IMR-90 (cell line): ENCODE measurements around the gene ZNF124. TPM values are rescaled to one million over a fixed set of nuclear protein-coding genes. Genes with fewer than 3 reads are reported as not detected.

Source experiments
- ATAC-seq: fragments of 200-7000 bp; cut with Tn5 transposase; 2 replicates; pipeline ENCODE4 v1.9.1; 2020; ENCODE audit warnings: low read depth, mild to moderate bottlenecking, moderate library complexity
- BruUV-seq: library from RNA; stranded (reverse); fragments of 400-500 nt; replicated peaks from 2 replicates; lab custom pipeline; 2021; lab: Mats Ljungman, UMichigan
- CTCF ChIA-PET: fragments of 300-600 bp; formaldehyde crosslinking; extraction: SDS; loops from one replicate; lab custom pipeline; 2021; ENCODE audit warnings: antibody characterized with exemption; lab: Yijun Ruan, JAX
- POLR2A ChIA-PET: fragments of 300-600 bp; sonication (Branson Sonifier 250); formaldehyde crosslinking; loops from one replicate; lab custom pipeline; 2022; ENCODE audit warnings: antibody characterized with exemption; ENCODE audit not compliant: unreplicated experiment; lab: Charles Lee
- DNase-seq: peaks from one replicate; pipeline ENCODE4 v3.0.0; 2013
- H2AFZ ChIP-seq: replicated peaks from 2 replicates; pipeline ENCODE3; 2013; ENCODE audit warnings: low read length, mild to moderate bottlenecking; ENCODE audit not compliant: poor library complexity
- H2AK5ac ChIP-seq: 2 replicates; pipeline ENCODE4 v1.6.1; 2013; ENCODE audit warnings: low read depth, low read length, inconsistent platforms
- H2AK9ac ChIP-seq: replicated peaks from 2 replicates; pipeline ENCODE3; 2013; ENCODE audit warnings: mild to moderate bottlenecking, low read depth, low read length, moderate library complexity; ENCODE audit not compliant: poor library complexity
- H2BK120ac ChIP-seq: 2 replicates; pipeline ENCODE4 v1.6.1; 2013; ENCODE audit warnings: low read depth, low read length, inconsistent platforms
- H2BK15ac ChIP-seq: 3 replicates; pipeline ENCODE4 v1.6.1; 2013; ENCODE audit warnings: low read depth, low read length, inconsistent platforms
- H2BK20ac ChIP-seq: 2 replicates; pipeline ENCODE4 v1.6.1; 2013; ENCODE audit warnings: low read depth, mild to moderate bottlenecking, inconsistent platforms, low read length, moderate library complexity
- H2BK5ac ChIP-seq: 2 replicates; pipeline ENCODE4 v1.6.1; 2013; ENCODE audit warnings: mild to moderate bottlenecking, low read depth, low read length, inconsistent platforms; ENCODE audit not compliant: poor library complexity, severe bottlenecking
- H3K14ac ChIP-seq: replicated peaks from 2 replicates; pipeline ENCODE4 v1.6.1; 2013; ENCODE audit warnings: low read depth, low read length, inconsistent platforms
- H3K18ac ChIP-seq: 2 replicates; pipeline ENCODE4 v1.6.1; 2013; ENCODE audit warnings: low read depth, low read length, control low read depth
- H3K23ac ChIP-seq: 2 replicates; pipeline ENCODE4 v1.6.1; 2013; ENCODE audit warnings: low read depth, low read length, inconsistent platforms
- H3K27ac ChIP-seq: 2 replicates; pipeline ENCODE4 v1.5.1; 2013; ENCODE audit warnings: mild to moderate bottlenecking, control low read depth, low read length; ENCODE audit not compliant: insufficient read depth
- H3K27me3 ChIP-seq: 2 replicates; pipeline ENCODE4 v1.6.1; 2013; ENCODE audit warnings: low read length; ENCODE audit not compliant: control insufficient read depth, insufficient read depth
- H3K36me3 ChIP-seq: 2 replicates; pipeline ENCODE4 v1.6.1; 2013; ENCODE audit warnings: low read length, mixed read lengths; ENCODE audit not compliant: control insufficient read depth, insufficient read depth
- H3K4ac ChIP-seq: 2 replicates; pipeline ENCODE4 v1.6.1; 2013; ENCODE audit warnings: low read depth, low read length, inconsistent platforms
- H3K4me1 ChIP-seq: 2 replicates; pipeline ENCODE4 v1.6.1; 2013; ENCODE audit warnings: low read length, mixed read lengths; ENCODE audit not compliant: control insufficient read depth, insufficient read depth
- H3K4me2 ChIP-seq: 2 replicates; pipeline ENCODE4 v1.6.1; 2013; ENCODE audit warnings: low read depth, mild to moderate bottlenecking, control low read depth, low read length, moderate library complexity
- H3K4me3 ChIP-seq: 2 replicates; pipeline ENCODE4 v1.5.1; 2013; ENCODE audit warnings: low read depth, mild to moderate bottlenecking, control low read depth, low read length, moderate library complexity; ENCODE audit not compliant: insufficient read depth
- H3K56ac ChIP-seq: 2 replicates; pipeline ENCODE4 v1.6.1; 2013; ENCODE audit warnings: low read length, inconsistent platforms; ENCODE audit not compliant: insufficient read depth; ENCODE audit errors: extremely low read depth
- H3K79me1 ChIP-seq, 2 experiments: 2 replicates each; pipeline ENCODE4 v1.6.1; 2013; ENCODE audit warnings: low read length in 2 of 2, inconsistent platforms in 1 of 2, low read depth in 1 of 2
- H3K9ac ChIP-seq: 2 replicates; pipeline ENCODE4 v1.6.1; 2013; ENCODE audit warnings: low read depth, low read length, control low read depth
- H3K9me1 ChIP-seq: 2 replicates; pipeline ENCODE4 v1.6.1; 2013; ENCODE audit warnings: low read length, inconsistent platforms; ENCODE audit not compliant: insufficient read depth
- H3K9me3 ChIP-seq: 2 replicates; pipeline ENCODE4 v1.6.1; 2013; ENCODE audit warnings: low read length; ENCODE audit not compliant: control insufficient read depth, insufficient read depth
- H4K20me1 ChIP-seq: 2 replicates; pipeline ENCODE4 v1.6.1; 2013; ENCODE audit warnings: low read length, inconsistent platforms; ENCODE audit not compliant: insufficient read depth
- H4K5ac ChIP-seq: 2 replicates; pipeline ENCODE4 v1.6.1; 2013; ENCODE audit warnings: mild to moderate bottlenecking, low read depth, low read length, control low read depth
- H4K8ac ChIP-seq, 2 experiments: 2 replicates each; pipeline ENCODE4 v1.6.1; 2013; ENCODE audit warnings: low read depth in 2 of 2, low read length in 2 of 2, control low read depth in 1 of 2, inconsistent platforms in 1 of 2
- H4K91ac ChIP-seq: 2 replicates; pipeline ENCODE4 v1.6.1; 2013; ENCODE audit warnings: low read depth, low read length, inconsistent platforms; ENCODE audit not compliant: insufficient read depth
- BHLHE40 ChIP-seq: fragments of 150-350 bp; IDR thresholded peaks from 2 replicates; pipeline ENCODE4 v1.6.1; 2016; ENCODE audit warnings: mild to moderate bottlenecking, low read depth, low read length
- CEBPB ChIP-seq: IDR thresholded peaks from 2 replicates; pipeline ENCODE4 v1.6.1; 2012; ENCODE audit warnings: low read depth, low read length, improper control_type of control experiment
- CHD1 ChIP-seq: IDR thresholded peaks from 2 replicates; pipeline ENCODE4 v1.6.1; 2012; ENCODE audit warnings: low read depth, low read length, improper control_type of control experiment
- FOS ChIP-seq: fragments of 150-350 bp; IDR thresholded peaks from 2 replicates; pipeline ENCODE4 v1.6.1; 2016; ENCODE audit warnings: low read depth, low read length
- MAFK ChIP-seq: IDR thresholded peaks from 2 replicates; pipeline ENCODE4 v1.6.1; 2012; ENCODE audit warnings: low read depth, low read length, improper control_type of control experiment
- MAZ ChIP-seq: IDR thresholded peaks from 2 replicates; pipeline ENCODE4 v1.6.1; 2012; ENCODE audit warnings: low read depth, mild to moderate bottlenecking, low read length, improper control_type of control experiment, moderate library complexity, borderline replicate concordance
- MXI1 ChIP-seq: IDR thresholded peaks from 2 replicates; pipeline ENCODE4 v1.6.1; 2012; ENCODE audit warnings: low read depth, mild to moderate bottlenecking, low read length, moderate library complexity, borderline replicate concordance
- NFE2L2 ChIP-seq: fragments of 150-350 bp; IDR thresholded peaks from 2 replicates; pipeline ENCODE4 v1.6.1; 2016; ENCODE audit warnings: low read depth, mild to moderate bottlenecking, low read length
- POLR2A ChIP-seq: IDR thresholded peaks from 2 replicates; pipeline ENCODE4 v1.6.1; 2012; ENCODE audit warnings: mild to moderate bottlenecking, low read depth, low read length
- RAD21 ChIP-seq: IDR thresholded peaks from 2 replicates; pipeline ENCODE4 v1.6.1; 2012; ENCODE audit warnings: low read length, improper control_type of control experiment
- RCOR1 ChIP-seq: IDR thresholded peaks from 2 replicates; pipeline ENCODE4 v1.6.1; 2012; ENCODE audit warnings: mild to moderate bottlenecking, low read length, improper control_type of control experiment; ENCODE audit not compliant: insufficient replicate concordance
- RFX5 ChIP-seq: IDR thresholded peaks from 2 replicates; pipeline ENCODE4 v1.8.0; 2012; ENCODE audit warnings: low read depth, mild to moderate bottlenecking, low read length, moderate library complexity
- SMC3 ChIP-seq: fragments of 150-350 bp; IDR thresholded peaks from 2 replicates; pipeline ENCODE4 v1.6.1; 2016; ENCODE audit warnings: low read depth, mild to moderate bottlenecking, antibody characterized with exemption, low read length, moderate library complexity
- WGBS, 2 experiments: methylation state at CpG; one replicate each; pipeline versions ENCODE4 v1.1.5 to v1.1.7; 2013; ENCODE audit warnings: missing lambda C conversion rate in 2 of 2; ENCODE audit not compliant: insufficient read length in 1 of 2; ENCODE audit errors: extremely low coverage in 2 of 2; 5-methylcytosine and 5-hydroxymethylcytosine counted together
- dilution Hi-C: fragments of 300-500 bp; cut with HindIII; formaldehyde crosslinking; loops from one replicate; pipeline ENCODE4 v1.14.3; 2018; ENCODE audit warnings: low sequenced_read_pairs; ENCODE audit not compliant: unreplicated experiment
- in situ Hi-C: fragments of 300-500 bp; cut with MboI; formaldehyde crosslinking; loops from 3 replicates; pipeline ENCODE4 v1.14.3; 2019; ENCODE audit warnings: low sequenced_read_pairs, inconsistent platforms, mixed read lengths
- intact Hi-C: fragments of 100-400 bp; cut with micrococcal nuclease; formaldehyde crosslinking; loops from 2 replicates; pipeline ENCODE4 v1.10.0; 2022
- polyA plus RNA-seq, 3 experiments: library from polyadenylated mRNA; depleted of rRNA; stranded (reverse); fragments of >200 nt; gene quantifications; 2 replicates each; pipeline ENCODE4 v1.2.3, GENCODE V29; 2012; ENCODE audit warnings: low replicate concordance in 1 of 3
- total RNA-seq: library from RNA; depleted of rRNA; stranded (reverse); fragments of >200 nt; gene quantifications from 2 replicates; pipeline ENCODE4 v1.2.3, GENCODE V29; 2012
- TF ChIP-seq, protein P1 (sequence below): fragments of 150-350 bp; IDR thresholded peaks from 2 replicates; pipeline ENCODE4 v1.6.1; 2016; ENCODE audit warnings: low read depth, mild to moderate bottlenecking, low read length, moderate library complexity, borderline replicate concordance
- TF ChIP-seq, protein P2 (sequence below): conservative IDR thresholded peaks from 2 replicates; pipeline ENCODE4 v1.5.1; 2012; ENCODE audit warnings: mild to moderate bottlenecking, low read depth, low read length, improper control_type of control experiment

ZNF124 gene
- total and polyA plus RNA-seq, 2 of the 4 experiments (the other 2 are of a cell fraction), result 3.2 to 89.3 TPM

DNA sequence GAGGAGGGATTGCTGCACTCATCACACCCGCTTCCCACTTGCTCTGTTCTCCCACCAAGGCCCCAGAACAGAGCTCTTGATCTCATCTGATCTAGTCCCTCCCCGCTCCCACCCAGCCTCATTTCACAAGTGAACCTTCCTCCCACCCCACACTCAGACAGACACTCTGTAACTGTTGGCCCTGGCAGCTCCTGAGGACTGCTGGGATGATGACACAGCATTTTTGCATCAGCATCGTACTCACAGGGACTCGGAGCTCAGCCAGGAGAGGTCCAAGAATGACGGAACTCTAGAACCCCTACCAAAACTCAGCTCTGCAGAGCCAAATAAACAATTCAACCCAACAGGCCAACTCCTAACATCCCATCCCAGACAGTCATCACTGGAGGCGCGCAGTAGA, 11.2 kb upstream of the ZNF124 start:
- Histone ChIP-seq H2BK15ac (no peak overlapping the region), H3K4ac (no peak overlapping the region), H4K20me1 (no peaks in the 10 kb centered on the region), H4K8ac (no peak overlapping the region), H3K14ac (no peak overlapping the region), H3K27ac (no peak overlapping the region), H3K18ac (no peak overlapping the region), H3K4me3 (no peak overlapping the region), H2AK5ac (no peak overlapping the region), H3K9ac (no peak overlapping the region), H4K5ac (no peak overlapping the region), H3K4me2 (no peak overlapping the region), H3K27me3 (no peaks in the 10 kb centered on the region), H3K4me1 (no peaks in the 10 kb centered on the region), H2AK9ac (peak overlapping the region; percentile 28), H3K79me1 (no peaks in the 10 kb centered on the region), H2BK20ac (no peak overlapping the region), H2BK120ac (no peak overlapping the region), H3K23ac (no peak overlapping the region), H4K91ac (no peak overlapping the region), H2AFZ (no peak overlapping the region), H3K9me1 (no peaks in the 10 kb centered on the region), H2BK5ac (no peak overlapping the region), H3K36me3 (no peaks in the 10 kb centered on the region; the same call in 1 of the 2 replicates), H3K56ac (no peak overlapping the region), H3K9me3 (peaks cover 25% of the 10 kb centered on the region)
- TF ChIP-seq CHD1 (no peak), FOS (no peak), BHLHE40 (no peak), NFE2L2 (peak; percentile 46), RCOR1 (no peak), MAZ (no peak), SMC3 (no peak), RFX5 (no peak), POLR2A (no peak), RAD21 (no peak), MXI1 (no peak), MAFK (peak; percentile 70), CEBPB (no peak)
- TF ChIP-seq, protein P1, sequence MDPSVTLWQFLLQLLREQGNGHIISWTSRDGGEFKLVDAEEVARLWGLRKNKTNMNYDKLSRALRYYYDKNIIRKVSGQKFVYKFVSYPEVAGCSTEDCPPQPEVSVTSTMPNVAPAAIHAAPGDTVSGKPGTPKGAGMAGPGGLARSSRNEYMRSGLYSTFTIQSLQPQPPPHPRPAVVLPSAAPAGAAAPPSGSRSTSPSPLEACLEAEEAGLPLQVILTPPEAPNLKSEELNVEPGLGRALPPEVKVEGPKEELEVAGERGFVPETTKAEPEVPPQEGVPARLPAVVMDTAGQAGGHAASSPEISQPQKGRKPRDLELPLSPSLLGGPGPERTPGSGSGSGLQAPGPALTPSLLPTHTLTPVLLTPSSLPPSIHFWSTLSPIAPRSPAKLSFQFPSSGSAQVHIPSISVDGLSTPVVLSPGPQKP, result no peak
- TF ChIP-seq, protein P2, sequence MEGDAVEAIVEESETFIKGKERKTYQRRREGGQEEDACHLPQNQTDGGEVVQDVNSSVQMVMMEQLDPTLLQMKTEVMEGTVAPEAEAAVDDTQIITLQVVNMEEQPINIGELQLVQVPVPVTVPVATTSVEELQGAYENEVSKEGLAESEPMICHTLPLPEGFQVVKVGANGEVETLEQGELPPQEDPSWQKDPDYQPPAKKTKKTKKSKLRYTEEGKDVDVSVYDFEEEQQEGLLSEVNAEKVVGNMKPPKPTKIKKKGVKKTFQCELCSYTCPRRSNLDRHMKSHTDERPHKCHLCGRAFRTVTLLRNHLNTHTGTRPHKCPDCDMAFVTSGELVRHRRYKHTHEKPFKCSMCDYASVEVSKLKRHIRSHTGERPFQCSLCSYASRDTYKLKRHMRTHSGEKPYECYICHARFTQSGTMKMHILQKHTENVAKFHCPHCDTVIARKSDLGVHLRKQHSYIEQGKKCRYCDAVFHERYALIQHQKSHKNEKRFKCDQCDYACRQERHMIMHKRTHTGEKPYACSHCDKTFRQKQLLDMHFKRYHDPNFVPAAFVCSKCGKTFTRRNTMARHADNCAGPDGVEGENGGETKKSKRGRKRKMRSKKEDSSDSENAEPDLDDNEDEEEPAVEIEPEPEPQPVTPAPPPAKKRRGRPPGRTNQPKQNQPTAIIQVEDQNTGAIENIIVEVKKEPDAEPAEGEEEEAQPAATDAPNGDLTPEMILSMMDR, result no peak
- DNase-seq, result no peak
- no peak for ATAC-seq
- WGBS, 2 experiments, result 89% methylated on average over 1 of the region's 7 CpGs; no CpG with 5 or more reads in 1 of the 2 experiments
- ChIA-PET CTCF (no interaction called here), POLR2A (no interaction called here)
- in situ Hi-C loops, result no loop called here
- dilution Hi-C loops, result no loop called here
- intact Hi-C loops, result no loop called here
- no TSS peak for BruUV-seq
